ENCODE measurements around the gene LAMC2. TPM values are rescaled to one million over a fixed set of nuclear protein-coding genes. Genes with fewer than 3 reads are reported as not detected.
"Not testable (repeated sequence)": the region's sequence is repeated elsewhere in the genome, so short reads cannot be mapped to it uniquely, and the experiment has no call there.

LAMC2 gene
- total RNA-seq, 4 donors from 2014 or later, result 2.6 to 23.3 (median 7.3) TPM

DNA sequence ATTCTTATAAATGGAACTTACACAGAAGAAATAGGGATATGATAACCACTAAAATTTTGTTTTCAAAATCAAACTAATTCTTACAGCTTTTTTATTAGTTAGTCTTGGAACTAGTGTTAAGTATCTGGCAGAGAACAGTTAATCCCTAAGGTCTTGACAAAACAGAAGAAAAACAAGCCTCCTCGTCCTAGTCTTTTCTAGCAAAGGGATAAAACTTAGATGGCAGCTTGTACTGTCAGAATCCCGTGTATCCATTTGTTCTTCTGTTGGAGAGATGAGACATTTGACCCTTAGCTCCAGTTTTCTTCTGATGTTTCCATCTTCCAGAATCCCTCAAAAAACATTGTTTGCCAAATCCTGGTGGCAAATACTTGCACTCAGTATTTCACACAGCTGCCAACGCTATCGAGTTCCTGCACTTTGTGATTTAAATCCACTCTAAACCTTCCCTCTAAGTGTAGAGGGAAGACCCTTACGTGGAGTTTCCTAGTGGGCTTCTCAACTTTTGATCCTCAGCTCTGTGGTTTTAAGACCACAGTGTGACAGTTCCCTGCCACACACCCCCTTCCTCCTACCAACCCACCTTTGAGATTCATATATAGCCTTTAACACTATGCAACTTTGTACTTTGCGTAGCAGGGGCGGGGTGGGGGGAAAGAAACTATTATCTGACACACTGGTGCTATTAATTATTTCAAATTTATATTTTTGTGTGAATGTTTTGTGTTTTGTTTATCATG lies 42.3 kb upstream of the LAMC2 start:
- DNase-seq (ENCODE audit: low spot score) (no peak), ATAC-seq (ENCODE audit: low FRiP score) (no peak)
- TF ChIP-seq CTCF (IDR thresholded peaks at IDR 0.05), result no peak

- ATAC-seq (ENCODE audit: low FRiP score) (no peak), DNase-seq (ENCODE audit: low spot score) (no peak)
- no peak for TF ChIP-seq CTCF (IDR thresholded peaks at IDR 0.05)
Observed at GRCh38 chr1:183144752-183145151, 41.3 kb upstream of the LAMC2 start.

DNA sequence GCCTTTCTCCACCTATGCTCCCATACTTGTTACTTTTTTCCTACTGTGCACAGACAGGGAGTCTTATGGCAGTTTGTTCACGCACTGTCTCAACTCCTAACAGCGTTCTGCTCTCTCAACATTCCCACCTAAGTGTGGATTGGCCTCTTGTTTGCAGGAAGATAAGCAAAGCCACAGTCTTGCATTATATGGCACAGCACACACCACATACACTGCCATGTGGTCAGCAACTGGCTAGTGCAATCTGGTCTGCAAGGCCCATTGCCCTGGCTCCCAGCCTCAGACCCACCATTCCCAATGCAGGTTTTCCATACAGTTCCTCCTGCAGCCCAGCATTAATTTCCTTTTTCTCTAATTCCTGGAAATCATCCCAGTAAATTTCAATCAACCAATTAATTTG lies 38.3 kb upstream of the LAMC2 start:
- no peak for DNase-seq (ENCODE audit: low spot score)
- no peak for ATAC-seq (ENCODE audit: low FRiP score)
- no peak for TF ChIP-seq CTCF (IDR thresholded peaks at IDR 0.05)

GRCh38 chr1:183148599-183148998 lies 37.5 kb upstream of the LAMC2 start:
- no peak for TF ChIP-seq CTCF (IDR thresholded peaks at IDR 0.05)
- DNase-seq (ENCODE audit: low spot score), result no peak
- no peak for ATAC-seq (ENCODE audit: low FRiP score)

DNA sequence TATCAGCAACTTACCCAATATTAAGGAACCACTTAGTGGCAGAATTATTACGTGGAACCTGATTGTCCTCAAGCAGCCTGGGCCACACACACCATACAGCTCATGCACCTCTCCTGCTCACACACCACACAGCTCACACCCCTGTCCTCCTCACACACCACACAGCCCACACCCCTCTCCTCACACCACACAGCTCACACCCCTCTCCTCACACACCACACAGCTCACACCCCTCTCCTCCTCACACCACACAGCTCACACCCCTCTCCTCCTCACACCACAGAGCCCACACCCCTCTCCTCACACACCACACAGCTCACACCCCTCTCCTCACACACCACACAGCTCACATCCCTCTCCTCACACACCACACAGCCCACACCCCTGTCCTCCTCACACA lies 36.8 kb upstream of the LAMC2 start:
- DNase-seq (ENCODE audit: low spot score), result no peak
- no peak for ATAC-seq (ENCODE audit: low FRiP score)
- TF ChIP-seq CTCF (IDR thresholded peaks at IDR 0.05), result no peak

GRCh38 chr1:183150032-183150431 lies 36.0 kb upstream of the LAMC2 start:
- not testable (repeated sequence) for DNase-seq (ENCODE audit: low spot score)

GRCh38 chr1:183150445-183150844 lies 35.6 kb upstream of the LAMC2 start:
- DNase-seq (ENCODE audit: low spot score) (no peak), ATAC-seq (ENCODE audit: low FRiP score) (no peak)
- no peak for TF ChIP-seq CTCF (IDR thresholded peaks at IDR 0.05)

More at GRCh38 chr1:183150032-183150431, 36.0 kb upstream of the LAMC2 start:
- not testable (repeated sequence) for ATAC-seq (ENCODE audit: low FRiP score)
